ENCODE results near the gene LYRM4.

Gene LYRM4

GRCh38 chr6:5132731-5133130 is 128.0 kb downstream of the LYRM4 start:
- no peak for TF ChIP-seq CTCF (IDR thresholded peaks at IDR 0.05; ENCODE audit: low read depth, low read length, missing control alignments)
- peak; percentile 95 for DNase-seq
- H3K36me3 ChIP-seq (replicated peaks): no peaks in the 10 kb centered on the region
- in situ Hi-C loops (cut with HindIII; ENCODE audit: low pct_ligation_motif_present, low sequenced_read_pairs): no loop called here
- peak overlapping the region; percentile 79 for H3K27ac ChIP-seq
- H3K27me3 ChIP-seq (replicated peaks): no peaks in the 10 kb centered on the region
- H3K4me3 ChIP-seq (ENCODE audit: low read depth, low read length): no peak overlapping the region

GRCh38 chr6:5130135-5130866 is 130.4 kb downstream of the LYRM4 start:
- in situ Hi-C loops (cut with HindIII; ENCODE audit: low pct_ligation_motif_present, low sequenced_read_pairs): no loop called here
- Histone ChIP-seq H3K27me3 (replicated peaks) (no peaks in the 10 kb centered on the region), H3K36me3 (replicated peaks) (no peaks in the 10 kb centered on the region), H3K27ac (no peak overlapping the region), H3K4me3 (ENCODE audit: low read depth, low read length) (no peak overlapping the region)
- DNase-seq: no peak
- TF ChIP-seq CTCF (IDR thresholded peaks at IDR 0.05; ENCODE audit: low read depth, low read length, missing control alignments): no peak

GRCh38 chr6:5128351-5128750 is 132.4 kb downstream of the LYRM4 start:
- H3K4me3 ChIP-seq (ENCODE audit: low read depth, low read length): no peak overlapping the region
- TF ChIP-seq CTCF (IDR thresholded peaks at IDR 0.05; ENCODE audit: low read depth, low read length, missing control alignments): no peak
- no peaks in the 10 kb centered on the region for H3K36me3 ChIP-seq (replicated peaks)
- in situ Hi-C loops (cut with HindIII; ENCODE audit: low pct_ligation_motif_present, low sequenced_read_pairs): no loop called here
- no peak for DNase-seq
- no peaks in the 10 kb centered on the region for H3K27me3 ChIP-seq (replicated peaks)
- no peak overlapping the region for H3K27ac ChIP-seq

GRCh38 chr6:5127106-5127687 is 133.6 kb downstream of the LYRM4 start:
- Histone ChIP-seq H3K4me3 (ENCODE audit: low read depth, low read length) (no peak overlapping the region), H3K27me3 (replicated peaks) (no peaks in the 10 kb centered on the region), H3K27ac (no peak overlapping the region), H3K36me3 (replicated peaks) (no peaks in the 10 kb centered on the region)
- TF ChIP-seq CTCF (IDR thresholded peaks at IDR 0.05; ENCODE audit: low read depth, low read length, missing control alignments): no peak
- DNase-seq: no peak
- in situ Hi-C loops (cut with HindIII; ENCODE audit: low pct_ligation_motif_present, low sequenced_read_pairs): no loop called here

GRCh38 chr6:5126214-5126613 is 134.5 kb downstream of the LYRM4 start:
- H3K36me3 ChIP-seq (replicated peaks): no peaks in the 10 kb centered on the region
- in situ Hi-C loops (cut with HindIII; ENCODE audit: low pct_ligation_motif_present, low sequenced_read_pairs): no loop called here
- no peak for TF ChIP-seq CTCF (IDR thresholded peaks at IDR 0.05; ENCODE audit: low read depth, low read length, missing control alignments)
- no peak overlapping the region for H3K4me3 ChIP-seq (ENCODE audit: low read depth, low read length)
- no peaks in the 10 kb centered on the region for H3K27me3 ChIP-seq (replicated peaks)
- peak overlapping the region; percentile 32 for H3K27ac ChIP-seq
- peak; percentile 84 for DNase-seq
